H9 (cell line): ENCODE measurements around the gene NDUFV1. TPM values are rescaled to one million over a fixed set of nuclear protein-coding genes. Genes with fewer than 3 reads are reported as not detected.
A peak's percentile ranks its signal among the peaks of the same experiment; 100 is the strongest.

Source experiments
- DNase-seq: peaks from one replicate; pipeline ENCODE4 v3.0.0-alpha.2; 2017
- H2AFZ ChIP-seq: one replicate; pipeline ENCODE4 v1.6.1; 2013; ENCODE audit warnings: mild to moderate bottlenecking, low read length, control low read depth, moderate library complexity
- H2AK5ac ChIP-seq: 2 replicates; pipeline ENCODE4 v1.6.1; 2013; ENCODE audit warnings: low read length, control low read depth, mixed read lengths; ENCODE audit not compliant: insufficient read length
- H2BK120ac ChIP-seq: one replicate; pipeline ENCODE4 v1.6.1; 2013; ENCODE audit warnings: low read depth, mild to moderate bottlenecking, low read length, control low read depth, inconsistent platforms; ENCODE audit not compliant: poor library complexity, severe bottlenecking
- H2BK12ac ChIP-seq: 2 replicates; pipeline ENCODE4 v1.6.1; 2013; ENCODE audit warnings: low read length, control low read depth, mixed read lengths, low read depth; ENCODE audit not compliant: insufficient read length
- H2BK15ac ChIP-seq: 2 replicates; pipeline ENCODE4 v1.6.1; 2013; ENCODE audit warnings: low read depth, low read length, control low read depth
- H2BK20ac ChIP-seq: one replicate; pipeline ENCODE4 v1.6.1; 2013; ENCODE audit warnings: low read depth, mild to moderate bottlenecking, low read length, control low read depth, inconsistent platforms; ENCODE audit not compliant: poor library complexity, severe bottlenecking
- H2BK5ac ChIP-seq: 2 replicates; pipeline ENCODE4 v1.6.1; 2013; ENCODE audit warnings: low read length, control low read depth, mixed read lengths; ENCODE audit not compliant: insufficient read length
- H3K14ac ChIP-seq: 2 replicates; pipeline ENCODE4 v1.6.1; 2013; ENCODE audit warnings: low read length, control low read depth; ENCODE audit not compliant: insufficient read depth
- H3K18ac ChIP-seq: 2 replicates; pipeline ENCODE4 v1.6.1; 2013; ENCODE audit warnings: low read depth, mild to moderate bottlenecking, mixed read lengths, low read length, control low read depth; ENCODE audit not compliant: insufficient read length
- H3K23ac ChIP-seq: 2 replicates; pipeline ENCODE4 v1.6.1; 2013; ENCODE audit warnings: low read length, control low read depth, mixed read lengths, low read depth; ENCODE audit not compliant: insufficient read length
- H3K23me2 ChIP-seq: 2 replicates; pipeline ENCODE4 v1.6.1; 2013; ENCODE audit warnings: low read depth, mild to moderate bottlenecking, mixed read lengths, low read length, control low read depth; ENCODE audit not compliant: insufficient read length, poor library complexity, severe bottlenecking
- H3K27ac ChIP-seq: 2 replicates; pipeline ENCODE4 v1.5.1; 2013; ENCODE audit warnings: low read length, control low read depth, mixed read lengths, low read depth; ENCODE audit not compliant: insufficient read length
- H3K27me3 ChIP-seq: 2 replicates; pipeline ENCODE4 v1.6.1; 2013; ENCODE audit warnings: low read length, control low read depth, inconsistent platforms; ENCODE audit not compliant: insufficient read depth
- H3K4ac ChIP-seq: 2 replicates; pipeline ENCODE4 v1.6.1; 2013; ENCODE audit warnings: low read depth, mild to moderate bottlenecking, control low read depth, inconsistent platforms, low read length, moderate library complexity
- H3K4me1 ChIP-seq: 2 replicates; pipeline ENCODE4 v1.6.1; 2013; ENCODE audit warnings: low read length, control low read depth, inconsistent platforms; ENCODE audit not compliant: insufficient read depth
- H3K4me2 ChIP-seq: 2 replicates; pipeline ENCODE4 v1.6.1; 2013; ENCODE audit warnings: low read length, control low read depth, mixed read lengths; ENCODE audit not compliant: insufficient read length, insufficient read depth
- H3K56ac ChIP-seq: 2 replicates; pipeline ENCODE4 v1.6.1; 2013; ENCODE audit warnings: low read depth, mild to moderate bottlenecking, mixed read lengths, low read length, control low read depth; ENCODE audit not compliant: insufficient read length
- H3K79me1 ChIP-seq: 2 replicates; pipeline ENCODE4 v1.6.1; 2013; ENCODE audit warnings: low read depth, mild to moderate bottlenecking, moderate library complexity, low read length, control low read depth, inconsistent platforms; ENCODE audit not compliant: insufficient read depth, poor library complexity, severe bottlenecking
- H3K79me2 ChIP-seq: 2 replicates; pipeline ENCODE4 v1.6.1; 2013; ENCODE audit warnings: low read length, control low read depth, inconsistent platforms; ENCODE audit not compliant: insufficient read depth
- H3K9ac ChIP-seq: 2 replicates; pipeline ENCODE4 v1.6.1; 2013; ENCODE audit warnings: low read length, control low read depth, mixed read lengths; ENCODE audit not compliant: insufficient read length; ENCODE audit errors: extremely low read depth
- H3K9me3 ChIP-seq: one replicate; pipeline ENCODE4 v1.6.1; 2013; ENCODE audit warnings: low read depth, low read length, inconsistent platforms; ENCODE audit not compliant: control insufficient read depth
- H3T11ph ChIP-seq: one replicate; pipeline ENCODE4 v1.6.1; 2013; ENCODE audit warnings: mild to moderate bottlenecking, low read length, control low read depth, inconsistent platforms
- H4K20me1 ChIP-seq: one replicate; pipeline ENCODE4 v1.6.1; 2013; ENCODE audit not compliant: control insufficient read depth, insufficient read length, insufficient read depth
- H4K5ac ChIP-seq: 2 replicates; pipeline ENCODE4 v1.6.1; 2013; ENCODE audit warnings: low read depth, mild to moderate bottlenecking, mixed read lengths, low read length, control low read depth; ENCODE audit not compliant: insufficient read length
- H4K8ac ChIP-seq: replicated peaks from 2 replicates; pipeline ENCODE4 v1.6.1; 2013; ENCODE audit warnings: low read length, control low read depth, mixed read lengths, low read depth; ENCODE audit not compliant: insufficient read length
- H4K91ac ChIP-seq: 2 replicates; pipeline ENCODE4 v1.6.1; 2013; ENCODE audit warnings: low read depth, mild to moderate bottlenecking, moderate library complexity, mixed read lengths, low read length, control low read depth; ENCODE audit not compliant: insufficient read length
- H3K27ac Mint-ChIP-seq, 3 experiments: 2 replicates in 2 of 3; 3 replicates in 1 of 3; pipeline ENCODE4 v1.8.0; 2020 to 2021; ENCODE audit warnings: mixed read lengths in 3 of 3, mild to moderate bottlenecking in 1 of 3, moderate library complexity in 1 of 3
- H3K27me3 Mint-ChIP-seq: 2 replicates; pipeline ENCODE4 v1.8.0; 2021; ENCODE audit warnings: low read depth, mild to moderate bottlenecking, moderate library complexity, mixed read lengths
- H3K36me3 Mint-ChIP-seq, 3 experiments: 2 replicates in 2 of 3; 3 replicates in 1 of 3; pipeline ENCODE4 v1.8.0; 2020 to 2021; ENCODE audit warnings: low read depth in 3 of 3, mixed read lengths in 3 of 3; ENCODE audit not compliant: insufficient read depth in 1 of 3
- H3K4me1 Mint-ChIP-seq, 2 experiments: 2 replicates each; pipeline ENCODE4 v1.8.0; 2020; ENCODE audit warnings: mixed read lengths in 2 of 2
- H3K4me3 Mint-ChIP-seq, 2 experiments: 2 replicates in 1 of 2; 3 replicates in 1 of 2; pipeline ENCODE4 v1.8.0; 2020 to 2021; ENCODE audit warnings: mild to moderate bottlenecking in 2 of 2, mixed read lengths in 2 of 2, moderate library complexity in 1 of 2
- H3K9me3 Mint-ChIP-seq, 2 experiments: 2 replicates in 1 of 2; 3 replicates in 1 of 2; pipeline ENCODE4 v1.8.0; 2020; ENCODE audit warnings: mild to moderate bottlenecking in 2 of 2, mixed read lengths in 2 of 2, moderate library complexity in 1 of 2
- CTCF ChIP-seq: fragments of 200-600 bp; sonication (generic); conservative IDR thresholded peaks from 3 replicates; pipeline ENCODE4 v1.8.0; 2021; ENCODE audit warnings: antibody characterized with exemption, mild to moderate bottlenecking
- WGBS: extraction: QIAGEN DNeasy Blood & Tissue Kit; methylation state at CpG from one replicate; pipeline ENCODE4 v1.1.7; 2013; ENCODE audit warnings: missing lambda C conversion rate, low lambda C conversion rate, mixed read lengths; ENCODE audit not compliant: insufficient read length; ENCODE audit errors: extremely low coverage; 5-methylcytosine and 5-hydroxymethylcytosine counted together
- long read RNA-seq: library from polyadenylated mRNA; unstranded; transcript quantifications from one replicate; pipeline ENCODE4 v2.0.0, GENCODE V29; 2020
- total RNA-seq: library from RNA; stranded (reverse); gene quantifications from 2 replicates; pipeline ENCODE4 v1.2.1, GENCODE V29; 2021

The NDUFV1 gene
- total RNA-seq: 152 and 154 TPM in 2 replicates
- long read RNA-seq, transcript NDUFV1-216 (10 exons, 1,503 nt): minor isoform, 15 of 858 reads
- long read RNA-seq, transcript NDUFV1-201 (10 exons, 1,596 nt): major isoform, 753 of 858 reads
- long read RNA-seq, partial matches to known transcripts: 12 of 858 reads
- long read RNA-seq, other reads (novel, unspliced or antisense): 73 of 858 reads

- no peak within 1 kb of the TSS for H2AFZ ChIP-seq
- TF ChIP-seq CTCF: peak; percentile 51
- no peak within 1 kb of the TSS for H2BK5ac ChIP-seq
- H3K9ac ChIP-seq: peak within 1 kb of the TSS; percentile 39
- no peak within 1 kb of the TSS for H3K27ac ChIP-seq
- H4K20me1 ChIP-seq: no peaks in the 10 kb centered on the region
- H3T11ph ChIP-seq: no peak within 1 kb of the TSS
- no peak within 1 kb of the TSS for H3K14ac ChIP-seq
- no peak within 1 kb of the TSS for H3K23ac ChIP-seq
- no peak within 1 kb of the TSS for H2AK5ac ChIP-seq
- H3K79me2 ChIP-seq: no peaks in the 10 kb centered on the region
- Mint-ChIP-seq H3K4me1 (peaks cover 36 to 38% of the 10 kb centered on the region in 2 experiments), H3K27me3 (peaks cover 9% of the 10 kb centered on the region; the same call in 1 of the 2 replicates), H3K9me3 (peaks cover 7 to 9% of the 10 kb centered on the region in 2 experiments), H3K36me3 (peaks cover 13 to 31% (median 30%) of the 10 kb centered on the region in 3 experiments), H3K4me3 (peak within 1 kb of the TSS; percentile 88 to 95), H3K27ac (peak within 1 kb of the TSS in 2 of 3 experiments; percentile 16 to 90; a peak in 5 of 7 replicates)
- H2BK12ac ChIP-seq: no peak within 1 kb of the TSS
- H3K4ac ChIP-seq: no peak within 1 kb of the TSS
- H4K91ac ChIP-seq: no peak within 1 kb of the TSS
- H3K56ac ChIP-seq: no peak within 1 kb of the TSS
- peak; percentile 96 for DNase-seq
- no CpG with 5 or more reads among the region's 69 CpGs for WGBS
- H4K5ac ChIP-seq: no peak within 1 kb of the TSS
- no peak within 1 kb of the TSS for H2BK120ac ChIP-seq
- H3K4me1 ChIP-seq: no peaks in the 10 kb centered on the region
- peaks cover 9% of the 10 kb centered on the region for H3K23me2 ChIP-seq
- H4K8ac ChIP-seq: no peak within 1 kb of the TSS
- H2BK20ac ChIP-seq: no peak within 1 kb of the TSS
- H2BK15ac ChIP-seq: no peak within 1 kb of the TSS
- H3K18ac ChIP-seq: no peak within 1 kb of the TSS
- no peaks in the 10 kb centered on the region for H3K79me1 ChIP-seq
- peak within 1 kb of the TSS; percentile 77 for H3K4me2 ChIP-seq
- H3K27me3 ChIP-seq: no peaks in the 10 kb centered on the region
- no peaks in the 10 kb centered on the region for H3K9me3 ChIP-seq
These were observed at the start of gene NDUFV1 for GRCh38 chr11:67606492-67607295. NDUFV1 (plus strand) TSS chr11:67606936; CDS start chr11:67607005, 69 bp downstream.
